Endothelial cell of hepatic sinusoid (primary cell): ENCODE results near the gene CNTNAP5.

ENCODE experiments used
- in situ Hi-C: cut with HindIII; loops from 2 replicates; pipeline ENCODE4 v1.10.0; 2017; ENCODE audit warnings: low sequenced_read_pairs

The CNTNAP5 gene

GRCh38 chr2:124258140-124258880 is 233.2 kb downstream of the CNTNAP5 start:
- in situ Hi-C loops = no loop called here

GRCh38 chr2:124261456-124261855 is 236.4 kb downstream of the CNTNAP5 start:
- in situ Hi-C loops = no loop called here

GRCh38 chr2:124264551-124265091 is 239.5 kb downstream of the CNTNAP5 start:
- in situ Hi-C loops = no loop called here

GRCh38 chr2:124267794-124268193 is 242.7 kb downstream of the CNTNAP5 start:
- in situ Hi-C loops = no loop called here

GRCh38 chr2:124269348-124269747 is 244.3 kb downstream of the CNTNAP5 start:
- in situ Hi-C loops = no loop called here

- in situ Hi-C loops = no loop called here
Measured at GRCh38 chr2:124272261-124272841, 247.3 kb downstream of the CNTNAP5 start.

GRCh38 chr2:124281541-124281940 is 256.5 kb downstream of the CNTNAP5 start:
- in situ Hi-C loops = no loop called here

GRCh38 chr2:124283096-124283495 is 258.0 kb downstream of the CNTNAP5 start:
- in situ Hi-C loops = no loop called here

- in situ Hi-C loops = no loop called here
Measured at GRCh38 chr2:124286089-124286783, 261.1 kb downstream of the CNTNAP5 start.

- in situ Hi-C loops = no loop called here
Measured at GRCh38 chr2:124289060-124289459, 264.0 kb downstream of the CNTNAP5 start.

- in situ Hi-C loops = no loop called here
Measured at GRCh38 chr2:124289615-124290014, 264.5 kb downstream of the CNTNAP5 start.

GRCh38 chr2:124296470-124296869 is 271.4 kb downstream of the CNTNAP5 start:
- in situ Hi-C loops = no loop called here

- in situ Hi-C loops = no loop called here
Measured at GRCh38 chr2:124301915-124302314, 276.8 kb downstream of the CNTNAP5 start.

GRCh38 chr2:124308319-124309062 is 283.4 kb downstream of the CNTNAP5 start:
- in situ Hi-C loops = no loop called here

GRCh38 chr2:124309563-124310138 is 284.6 kb downstream of the CNTNAP5 start:
- in situ Hi-C loops = no loop called here

- in situ Hi-C loops = no loop called here
Measured at GRCh38 chr2:124310671-124311070, 285.6 kb downstream of the CNTNAP5 start.

- in situ Hi-C loops = no loop called here
Measured at GRCh38 chr2:124314084-124314483, 289.0 kb downstream of the CNTNAP5 start.

- in situ Hi-C loops = no loop called here
Measured at GRCh38 chr2:124315221-124315880, 290.3 kb downstream of the CNTNAP5 start.

GRCh38 chr2:124316133-124316532 is 291.0 kb downstream of the CNTNAP5 start:
- in situ Hi-C loops = no loop called here
